ENCODE measurements around the gene LRP6.
"Not testable (repeated sequence)": the region's sequence is repeated elsewhere in the genome, so short reads cannot be mapped to it uniquely, and the experiment has no call there.

Gene LRP6

DNA sequence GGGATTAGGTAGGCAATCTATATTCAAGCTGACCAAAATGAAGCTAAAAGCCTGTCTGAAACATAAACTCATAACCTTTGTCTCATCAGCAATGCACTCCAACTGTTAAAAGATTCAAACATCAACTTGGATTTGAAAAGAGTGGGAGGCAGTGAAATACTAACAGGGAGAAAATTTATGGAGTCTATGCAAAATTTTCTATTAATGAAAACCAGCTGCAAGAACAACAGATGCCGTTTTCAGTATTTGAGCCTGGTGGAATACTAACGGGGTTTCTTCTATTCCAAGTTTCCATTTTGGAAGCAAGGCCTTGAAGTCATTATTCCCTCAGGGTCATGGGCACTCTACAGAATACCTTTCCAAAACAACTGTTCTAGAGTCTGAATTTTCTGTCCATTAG, 88.3 kb downstream of the LRP6 start:
- FAIRE-seq, result no peak

DNA sequence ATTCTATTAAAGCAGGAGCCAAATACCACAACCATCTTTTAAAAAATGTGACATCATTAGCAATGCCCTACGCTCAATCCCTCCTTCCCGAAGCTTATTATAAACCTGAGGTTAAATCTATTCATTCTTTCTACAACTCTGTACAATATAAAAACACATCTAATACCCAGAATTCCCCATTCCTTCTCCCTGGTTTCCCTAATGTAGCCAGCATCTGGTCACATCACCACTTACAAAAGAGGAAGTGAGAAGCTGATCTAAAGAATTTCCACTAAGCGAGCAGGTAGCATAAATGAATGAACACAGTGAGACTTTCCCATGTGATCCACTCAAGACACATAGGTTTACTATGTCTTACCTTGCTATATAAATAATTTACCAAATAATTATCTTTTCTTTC, 90.4 kb downstream of the LRP6 start:
- no peak for FAIRE-seq

DNA sequence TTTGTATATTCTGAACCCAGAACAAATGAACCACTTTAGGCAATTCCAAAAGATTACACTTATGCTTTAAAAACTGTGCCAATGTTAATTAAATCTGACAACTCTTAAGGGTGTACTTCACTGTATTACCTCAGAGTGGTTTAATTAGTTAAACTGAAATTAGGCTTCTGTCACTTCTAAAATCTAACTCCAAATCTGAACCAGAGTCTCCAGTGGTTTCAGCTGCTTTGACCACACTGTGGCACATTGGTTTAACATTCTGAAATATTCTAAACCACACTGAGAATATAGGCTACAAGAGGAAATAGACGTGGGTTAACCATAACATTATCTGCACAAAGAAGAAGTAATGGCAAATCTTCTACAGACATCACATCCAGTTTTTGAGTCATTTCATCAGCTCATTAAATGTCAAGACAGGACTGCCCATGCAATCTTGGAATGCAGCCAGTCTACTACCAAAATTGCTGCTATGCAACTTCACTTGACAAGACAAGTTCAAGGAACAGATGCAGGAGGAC, 94.8 kb downstream of the LRP6 start:
- no peak for FAIRE-seq

DNA sequence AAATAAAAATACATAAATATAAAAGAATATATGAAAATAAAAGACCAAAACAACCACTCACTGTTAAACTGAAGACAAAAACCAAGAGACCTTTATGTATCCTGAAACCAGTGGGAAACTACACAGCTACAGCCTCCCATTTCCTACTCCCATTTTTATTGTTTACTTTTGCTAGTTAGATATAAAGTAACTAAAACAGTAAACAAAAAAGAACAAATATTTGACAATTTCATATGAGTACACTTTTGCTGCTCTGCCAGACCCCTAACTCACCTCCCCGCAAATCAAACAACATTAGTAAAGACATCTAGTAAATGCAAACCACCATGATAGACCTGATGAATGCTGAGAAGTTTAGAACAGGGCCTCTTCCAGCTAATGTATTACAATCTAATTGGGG, 99.0 kb downstream of the LRP6 start:
- FAIRE-seq, result no peak

DNA sequence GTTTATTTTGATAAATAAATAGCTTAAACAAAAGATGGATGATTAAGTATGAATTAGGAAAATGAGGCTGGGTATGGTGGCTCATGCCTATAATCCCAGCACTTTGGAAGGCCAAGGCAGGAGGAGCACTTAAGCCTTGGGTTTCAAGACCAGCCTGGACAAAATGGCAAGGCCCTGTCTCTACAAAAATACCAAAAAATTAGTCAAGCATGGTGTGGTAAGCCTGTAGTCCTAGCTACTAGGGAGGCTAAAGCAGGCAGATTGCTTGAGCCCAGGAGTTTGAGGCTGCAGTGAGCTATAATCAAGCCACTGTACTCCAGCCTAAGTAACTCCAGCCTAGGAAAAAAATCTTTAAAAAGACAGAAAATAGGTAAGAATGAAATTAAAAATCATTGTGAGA, 100.1 kb downstream of the LRP6 start:
- no peak for FAIRE-seq

GRCh38 chr12:12159988-12160387, 106.9 kb downstream of the LRP6 start:
- FAIRE-seq, result no peak

- no peak for FAIRE-seq
These were observed 108.0 kb downstream of the LRP6 start for GRCh38 chr12:12158858-12159257.

DNA sequence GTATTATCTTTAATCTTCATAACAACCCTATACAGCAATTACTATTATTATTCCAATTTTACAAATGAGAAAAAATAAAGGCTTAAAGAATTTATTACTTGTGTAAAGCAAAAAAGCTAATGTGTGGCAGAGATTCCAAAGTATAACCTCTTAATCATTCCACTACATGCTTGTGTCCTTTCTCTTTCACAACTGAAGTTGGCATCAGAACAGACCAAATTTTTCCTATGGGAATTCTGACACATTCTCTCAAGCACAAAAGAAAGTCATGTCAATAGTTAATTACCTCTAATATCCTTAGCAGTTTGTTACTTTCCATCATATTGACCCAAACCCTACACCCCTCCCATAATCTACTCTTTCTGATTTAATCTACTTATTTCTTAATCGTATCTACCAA, 109.4 kb downstream of the LRP6 start:
- FAIRE-seq, result no peak

GRCh38 chr12:12156828-12157227, 110.0 kb downstream of the LRP6 start:
- no peak for FAIRE-seq

DNA sequence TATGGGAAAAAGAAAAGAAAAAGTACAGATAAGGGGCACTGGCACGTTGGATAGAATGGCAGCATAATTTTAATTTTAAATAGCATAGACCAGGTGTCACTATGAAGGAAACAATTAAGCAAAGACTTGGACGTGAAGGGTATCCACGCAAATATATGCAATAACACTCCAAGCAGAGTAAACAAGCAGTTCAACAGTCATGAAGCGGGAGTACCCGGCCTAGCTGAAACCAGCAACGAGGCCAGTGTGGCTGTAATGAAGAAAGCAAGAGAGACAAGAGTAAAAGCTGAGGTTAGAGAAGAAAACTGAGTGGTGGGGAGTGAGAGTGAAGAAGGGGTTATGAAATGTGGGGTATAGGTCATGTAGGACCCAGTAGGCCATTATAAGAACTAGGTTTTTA, 110.7 kb downstream of the LRP6 start:
- no peak for FAIRE-seq

GRCh38 chr12:12153596-12153995, 113.2 kb downstream of the LRP6 start:
- FAIRE-seq, result no peak

DNA sequence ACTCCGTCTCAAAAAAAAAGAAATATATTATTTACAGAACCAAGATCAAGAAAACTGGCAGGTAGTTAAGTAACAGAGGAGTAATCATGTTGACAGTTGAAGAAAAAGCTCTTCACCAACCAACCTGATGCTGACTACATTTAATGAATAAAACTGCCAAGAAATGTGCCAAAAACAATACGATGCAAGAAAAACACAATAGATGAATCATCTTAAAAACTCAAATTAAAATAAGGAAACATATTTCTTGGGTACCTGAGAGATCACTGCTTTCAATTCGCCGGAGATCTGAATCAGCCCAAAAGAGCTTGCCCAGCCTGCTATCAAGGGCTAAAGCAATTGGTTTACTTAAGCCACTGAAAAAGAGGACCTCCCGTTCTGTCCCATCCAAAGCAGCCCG, 119.7 kb downstream of the LRP6 start:
- FAIRE-seq, result no peak

DNA sequence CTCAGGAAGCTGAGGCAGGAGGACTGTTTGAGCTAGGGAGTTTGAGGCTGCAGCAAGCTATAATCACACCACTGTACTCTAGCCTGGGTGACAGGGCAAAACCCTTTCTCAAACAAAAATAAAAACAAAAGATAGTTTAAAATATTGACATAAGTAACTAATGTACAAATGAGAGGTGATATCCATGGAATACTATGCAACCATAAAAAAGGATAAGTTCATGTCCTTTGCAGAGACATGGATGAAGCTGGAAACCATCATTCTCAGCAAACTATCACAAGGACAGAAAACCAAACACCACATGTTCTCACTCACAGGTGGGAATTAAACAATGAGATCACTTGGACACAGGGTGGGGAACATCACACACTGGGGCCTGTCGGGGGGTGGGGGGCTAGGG, 122.3 kb downstream of the LRP6 start:
- FAIRE-seq, result not testable (repeated sequence)

DNA sequence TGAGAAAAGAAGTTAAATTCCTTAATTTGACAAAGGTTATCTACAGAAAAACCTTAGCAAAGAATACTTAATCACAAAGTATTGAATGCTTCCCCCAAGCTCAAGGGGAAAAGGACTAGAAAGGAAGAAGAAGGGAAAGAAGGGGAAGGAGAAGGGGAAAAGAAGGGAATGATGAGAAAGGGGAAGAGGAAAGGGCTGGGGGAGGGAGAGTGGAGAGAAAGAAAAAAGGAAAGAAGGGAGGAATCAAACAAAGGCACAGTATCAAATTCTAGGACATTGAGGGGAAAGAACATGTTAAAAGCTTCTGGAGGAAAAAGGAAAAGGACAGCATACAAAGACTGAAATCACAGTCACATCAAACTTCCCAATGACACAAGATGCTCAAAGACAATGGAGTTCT, 125.8 kb downstream of the LRP6 start:
- no peak for FAIRE-seq

DNA sequence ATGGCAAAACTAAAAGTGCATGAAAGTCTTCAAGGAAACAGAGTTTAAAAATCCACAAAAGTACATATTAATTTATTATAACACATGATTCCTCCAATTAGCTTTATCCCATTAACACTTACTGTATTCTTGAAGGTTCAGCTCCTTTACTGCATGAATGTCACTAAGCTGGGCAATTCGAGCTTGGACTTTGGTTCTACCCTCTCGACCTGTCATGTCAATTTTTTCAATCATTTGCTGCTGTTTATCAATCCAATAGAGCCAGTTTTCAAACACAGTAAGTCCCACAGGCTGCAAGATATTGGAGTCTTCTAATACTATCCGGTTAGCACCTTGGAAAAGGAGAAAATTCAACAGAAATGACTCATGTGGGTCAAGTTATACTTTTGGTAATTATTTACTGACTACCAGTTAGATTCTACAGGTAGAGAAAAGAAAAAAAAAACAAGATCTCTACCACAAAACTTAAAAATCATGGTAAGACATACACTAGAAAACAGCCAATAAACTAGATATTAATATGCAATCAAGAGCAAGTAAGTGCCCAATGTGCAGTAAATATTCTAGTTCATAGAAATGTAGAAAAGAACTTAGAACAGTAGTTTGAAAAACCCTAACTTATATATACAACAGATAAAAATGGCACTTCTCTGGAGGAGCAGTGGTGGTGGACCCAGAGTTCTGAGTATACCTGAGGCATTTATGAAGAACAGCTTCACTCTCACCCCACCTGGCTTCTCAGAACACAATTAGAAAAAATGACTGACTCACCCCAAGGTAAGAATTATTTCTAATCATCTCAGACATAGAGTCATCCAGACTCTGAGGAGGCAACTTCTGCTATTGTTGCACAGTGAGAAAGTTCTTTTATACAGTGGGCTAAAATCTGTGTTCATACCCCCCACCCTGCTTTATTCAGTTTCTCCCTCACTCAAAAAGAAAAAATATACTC, 128.4 kb downstream of the LRP6 start:
- no peak for FAIRE-seq

GRCh38 chr12:12133785-12134184, 133.1 kb downstream of the LRP6 start:
- FAIRE-seq, result no peak

DNA sequence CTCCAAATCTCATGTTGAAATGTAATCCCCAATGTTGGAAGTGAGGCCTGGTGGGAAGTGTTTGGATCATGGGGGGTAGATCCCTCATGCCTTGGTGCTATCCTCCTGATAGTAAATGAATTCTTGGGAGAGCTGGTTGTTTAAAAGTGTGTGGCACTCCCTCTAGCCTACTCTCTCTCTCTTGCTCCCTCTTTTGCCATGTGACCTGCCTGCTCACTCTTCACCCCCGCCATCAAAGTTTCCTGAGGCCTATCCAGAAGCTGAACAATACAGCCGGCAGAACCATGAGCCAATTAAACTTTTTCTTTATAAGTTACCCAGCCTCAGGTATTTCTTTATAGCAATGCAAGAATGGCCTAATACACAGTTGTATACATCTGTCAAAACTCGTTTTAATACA, 133.6 kb downstream of the LRP6 start:
- FAIRE-seq, result no peak

DNA sequence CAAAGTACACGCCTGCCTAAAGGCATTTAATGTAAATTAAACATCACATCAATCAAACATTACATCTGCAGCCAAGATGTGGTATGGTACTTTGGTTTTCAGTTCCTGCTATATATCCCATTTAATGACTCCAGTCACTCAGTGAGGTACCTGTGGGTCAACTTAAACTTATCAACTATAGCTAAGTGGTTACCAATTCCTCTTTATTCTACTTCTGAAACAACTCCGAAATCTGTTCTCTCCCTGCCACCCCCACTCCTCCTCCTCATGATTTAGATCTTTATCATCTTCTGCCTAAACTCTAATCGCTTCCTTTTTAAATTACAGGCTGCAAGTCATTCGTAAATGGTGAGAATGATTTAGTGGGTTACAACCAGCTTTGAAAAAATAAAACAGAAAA, 138.2 kb downstream of the LRP6 start:
- no peak for FAIRE-seq

DNA sequence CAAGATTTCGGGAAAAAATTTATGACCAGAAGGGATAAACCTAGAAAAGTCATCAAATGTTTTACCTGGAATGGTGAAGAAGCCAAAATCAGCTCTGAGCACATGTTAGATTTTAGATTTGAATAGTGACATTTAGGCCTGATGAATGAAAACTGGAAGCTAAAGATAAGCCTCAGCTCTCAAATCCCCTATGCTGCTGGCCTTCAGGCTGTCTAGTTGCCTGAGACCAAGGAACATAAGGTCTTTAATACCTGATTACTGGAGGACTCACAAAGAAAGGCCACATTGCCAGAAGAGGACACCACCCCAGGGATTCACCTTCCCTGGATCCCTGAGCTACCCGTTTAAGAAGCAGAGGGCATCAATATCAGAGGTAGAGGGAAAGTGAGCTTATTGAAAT, 139.5 kb downstream of the LRP6 start:
- no peak for FAIRE-seq

DNA sequence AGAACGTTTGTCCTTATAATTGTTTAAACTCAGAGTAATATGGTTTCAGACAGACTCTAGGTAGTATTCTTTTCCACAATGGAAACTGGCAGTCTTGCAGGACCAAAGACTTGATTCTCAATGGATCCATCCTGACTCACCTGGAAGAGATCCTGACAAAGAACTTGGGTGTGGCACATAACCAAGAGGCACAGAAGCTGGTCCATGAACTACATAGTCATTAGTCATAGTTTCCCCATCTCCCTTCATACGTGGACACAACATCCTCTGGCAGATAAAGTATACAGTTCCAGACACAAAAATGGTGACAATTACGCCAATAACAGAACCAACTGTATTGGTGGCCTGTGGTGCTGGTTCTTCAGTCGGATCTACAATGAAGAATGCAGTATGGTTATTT, 140.3 kb downstream of the LRP6 start:
- no peak for FAIRE-seq

DNA sequence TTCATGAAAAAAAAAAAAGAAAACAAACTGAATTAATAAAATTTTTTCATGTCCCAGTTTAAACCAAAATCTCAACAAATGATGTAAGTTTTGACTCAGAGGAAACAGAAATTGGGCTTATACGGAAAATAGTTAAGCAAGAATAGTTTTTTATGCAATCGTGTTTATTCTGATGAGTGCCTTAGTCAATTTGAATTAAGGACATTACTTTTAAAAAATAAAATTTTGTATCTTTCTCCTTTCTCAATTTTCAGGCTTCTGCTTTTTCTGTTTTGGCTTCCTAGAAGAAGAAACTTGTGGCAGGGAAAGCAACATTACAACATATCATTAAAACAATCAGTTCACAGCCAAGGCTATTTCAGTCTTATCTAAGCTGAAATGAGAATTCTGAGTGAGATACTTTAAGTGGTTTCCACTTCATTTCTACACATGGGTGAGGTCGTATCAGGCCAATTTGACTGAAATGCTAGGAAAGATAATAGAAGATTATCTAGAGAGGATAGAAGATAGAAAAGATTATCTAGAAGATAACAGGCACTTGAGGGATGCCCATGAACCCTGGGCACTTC, 143.7 kb downstream of the LRP6 start:
- FAIRE-seq, result no peak

DNA sequence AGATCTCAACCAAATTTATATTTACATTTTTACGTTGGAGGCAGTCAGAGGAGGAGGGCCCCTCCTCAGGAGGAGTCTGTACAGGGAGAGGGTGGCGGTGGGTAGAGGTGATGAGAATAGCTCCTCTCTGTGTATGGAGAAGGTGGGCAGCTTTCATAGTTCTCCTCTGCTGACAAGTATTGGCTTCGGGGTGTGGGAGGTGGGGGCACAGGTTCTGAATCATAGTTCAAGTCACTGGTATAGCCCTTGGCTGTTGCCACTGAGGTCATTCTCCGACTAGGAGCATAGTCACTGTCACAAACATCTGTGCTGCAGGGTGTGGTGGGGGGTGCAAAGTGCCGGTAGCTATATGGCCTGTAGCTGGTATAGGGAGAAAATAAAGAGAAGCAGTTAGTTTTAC, 145.8 kb downstream of the LRP6 start:
- no peak for FAIRE-seq

DNA sequence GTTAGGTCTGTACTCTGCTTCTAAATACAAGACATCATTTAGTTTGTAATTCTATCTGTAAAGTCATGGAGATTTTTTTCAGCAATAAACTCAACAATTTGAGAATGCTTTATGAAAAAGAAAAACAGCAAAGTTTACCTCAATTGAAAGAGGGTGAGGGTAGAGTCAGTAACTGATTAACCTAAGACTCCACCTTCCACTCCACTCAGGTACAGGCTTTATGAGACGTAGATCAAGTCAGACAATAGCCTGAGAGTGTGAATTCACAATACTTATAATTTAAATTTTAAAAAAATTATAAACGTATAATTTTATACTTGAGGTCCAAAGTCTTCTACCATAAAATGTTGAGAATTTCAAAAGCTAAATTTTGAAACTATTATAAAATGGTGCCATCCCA, 150.2 kb downstream of the LRP6 start:
- FAIRE-seq, result no peak

DNA sequence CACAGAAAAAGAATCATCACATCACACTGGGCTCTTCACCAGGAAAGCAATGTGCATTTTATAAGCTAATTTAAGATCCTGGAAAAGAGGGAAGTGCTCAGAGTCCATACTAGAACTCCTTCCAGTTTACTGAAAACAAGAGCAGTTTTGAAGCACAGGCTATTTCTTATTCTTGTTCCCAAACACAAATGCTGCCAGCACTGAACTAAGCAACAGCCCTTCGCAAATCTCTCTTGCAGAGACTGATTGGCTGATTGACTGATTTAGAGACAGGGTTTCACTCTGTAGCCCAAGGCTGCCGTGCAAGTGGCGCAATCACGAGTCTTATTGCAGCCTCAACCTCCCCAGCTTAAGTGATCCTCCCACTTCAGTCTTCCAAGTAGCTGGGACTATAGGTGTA, 151.3 kb downstream of the LRP6 start:
- no peak for FAIRE-seq
